Keratinocyte (primary cell): ENCODE results near the gene A1BG. TPM values are rescaled to one million over a fixed set of nuclear protein-coding genes. Genes with fewer than 3 reads are reported as not detected.
A peak's percentile ranks its signal among the peaks of the same experiment; 100 is the strongest.
"Not testable (repeated sequence)": the region's sequence is repeated elsewhere in the genome, so short reads cannot be mapped to it uniquely, and the experiment has no call there.

Experiments
- DNase-seq: peaks from one replicate; pipeline ENCODE4 v3.0.0-alpha.2; 2011; ENCODE audit warnings: low read depth, missing footprints, low spot score
- FAIRE-seq: peaks from 2 replicates; lab custom pipeline; 2011; peaks lifted over from hg19 to GRCh38; lab: Jason Lieb, UNC
- H2AFZ ChIP-seq: 2 replicates; pipeline ENCODE4 v1.6.0; 2012; ENCODE audit warnings: low read length, control low read depth, inconsistent platforms; ENCODE audit not compliant: control insufficient read depth
- H3K27ac ChIP-seq: 2 replicates; pipeline ENCODE4 v1.5.1; 2011; ENCODE audit warnings: low read length; ENCODE audit not compliant: control insufficient read depth, insufficient read depth
- H3K27me3 ChIP-seq: 3 replicates; pipeline ENCODE4 v1.6.0; 2011; ENCODE audit warnings: low read length; ENCODE audit not compliant: control insufficient read depth, insufficient read depth; ENCODE audit errors: extremely low read depth
- H3K36me3 ChIP-seq, 2 experiments: 2 replicates in 1 of 2; 3 replicates in 1 of 2; pipeline ENCODE4 v1.5.1; 2011; ENCODE audit warnings: low read length in 2 of 2, mild to moderate bottlenecking in 1 of 2; ENCODE audit not compliant: control insufficient read depth in 2 of 2, insufficient read depth in 2 of 2; ENCODE audit errors: extremely low read depth in 1 of 2
- H3K4me1 ChIP-seq: 3 replicates; pipeline ENCODE4 v1.5.1; 2011; ENCODE audit warnings: low read length; ENCODE audit not compliant: control insufficient read depth, insufficient read depth; ENCODE audit errors: extremely low read depth
- H3K4me2 ChIP-seq: 3 replicates; pipeline ENCODE4 v1.6.0; 2011; ENCODE audit warnings: low read depth, low read length; ENCODE audit not compliant: control insufficient read depth, insufficient read depth; ENCODE audit errors: extremely low read depth
- H3K4me3 ChIP-seq, 3 experiments: fragments of 200-600 bp in 1 of 3; sonication (generic) in 1 of 3; 2 replicates in 2 of 3; 3 replicates in 1 of 3; pipeline ENCODE4 v1.5.1; 2011 to 2016; ENCODE audit warnings: low read length in 3 of 3, mild to moderate bottlenecking in 3 of 3, control low read depth in 2 of 3, inconsistent platforms in 1 of 3, low read depth in 1 of 3, mixed read lengths in 1 of 3, mixed run types in 1 of 3, moderate library complexity in 1 of 3; ENCODE audit not compliant: control insufficient read depth in 2 of 3, insufficient read depth in 2 of 3; ENCODE audit errors: extremely low read depth in 1 of 3
- H3K79me2 ChIP-seq: 2 replicates; pipeline ENCODE4 v1.6.0; 2012; ENCODE audit warnings: low read length; ENCODE audit not compliant: control insufficient read depth, insufficient read depth
- H3K9ac ChIP-seq: 3 replicates; pipeline ENCODE4 v1.6.0; 2011; ENCODE audit warnings: low read length; ENCODE audit not compliant: control insufficient read depth, insufficient read depth; ENCODE audit errors: extremely low read depth
- H3K9me1 ChIP-seq: 3 replicates; pipeline ENCODE4 v1.6.0; 2011; ENCODE audit warnings: low read length; ENCODE audit not compliant: control insufficient read depth, insufficient read depth; ENCODE audit errors: extremely low read depth
- H3K9me3 ChIP-seq: 2 replicates; pipeline ENCODE4 v1.5.1; 2012; ENCODE audit warnings: low read depth, low read length; ENCODE audit not compliant: control insufficient read depth
- H4K20me1 ChIP-seq: 3 replicates; pipeline ENCODE4 v1.6.0; 2011; ENCODE audit warnings: low read length; ENCODE audit not compliant: control insufficient read depth, insufficient read depth; ENCODE audit errors: extremely low read depth
- CTCF ChIP-seq, 3 experiments: IDR thresholded peaks in 1 of 3; conservative IDR thresholded peaks in 1 of 3; optimal IDR thresholded peaks in 1 of 3; 2 replicates in 2 of 3; 3 replicates in 1 of 3; pipeline versions ENCODE3 to v1.5.1; 2011; ENCODE audit warnings: low read length in 3 of 3, mild to moderate bottlenecking in 3 of 3, moderate library complexity in 2 of 3, control low read depth in 1 of 3, inconsistent platforms in 1 of 3; ENCODE audit not compliant: insufficient read depth in 2 of 3; ENCODE audit errors: extremely low read depth in 1 of 3
- EZH2 ChIP-seq: IDR thresholded peaks from one replicate; pipeline ENCODE4 v1.6.1; 2012; ENCODE audit warnings: inconsistent platforms, mild to moderate bottlenecking, low read length, moderate library complexity
- dilution Hi-C: fragments of 300-500 bp; cut with MboI; formaldehyde crosslinking; loops from one replicate; pipeline ENCODE4 v1.7.0; 2020; ENCODE audit warnings: low sequenced_read_pairs; ENCODE audit not compliant: extremely low pct_ligation_motif_present
- polyA plus RNA-seq, 5 experiments: library from polyadenylated mRNA; depleted of rRNA in 3 of 5; stranded (reverse) in 3 of 5; stranded (forward) in 1 of 5; unstranded in 1 of 5; fragments of >200 nt; gene quantifications; 1 replicate in 1 of 5; 2 replicates in 3 of 5; 3 replicates in 1 of 5; pipeline versions ENCODE4 v1.2.1 to v1.2.3, GENCODE V29; 2011 to 2012; ENCODE audit warnings: missing spikeins in 2 of 5, low read depth in 1 of 5, low replicate concordance in 1 of 5

A1BG gene
- polyA plus RNA-seq, 1 donor (not counting 4 experiments of a cell fraction or from before 2014, with no cell fraction given), result 1.4 TPM

DNA sequence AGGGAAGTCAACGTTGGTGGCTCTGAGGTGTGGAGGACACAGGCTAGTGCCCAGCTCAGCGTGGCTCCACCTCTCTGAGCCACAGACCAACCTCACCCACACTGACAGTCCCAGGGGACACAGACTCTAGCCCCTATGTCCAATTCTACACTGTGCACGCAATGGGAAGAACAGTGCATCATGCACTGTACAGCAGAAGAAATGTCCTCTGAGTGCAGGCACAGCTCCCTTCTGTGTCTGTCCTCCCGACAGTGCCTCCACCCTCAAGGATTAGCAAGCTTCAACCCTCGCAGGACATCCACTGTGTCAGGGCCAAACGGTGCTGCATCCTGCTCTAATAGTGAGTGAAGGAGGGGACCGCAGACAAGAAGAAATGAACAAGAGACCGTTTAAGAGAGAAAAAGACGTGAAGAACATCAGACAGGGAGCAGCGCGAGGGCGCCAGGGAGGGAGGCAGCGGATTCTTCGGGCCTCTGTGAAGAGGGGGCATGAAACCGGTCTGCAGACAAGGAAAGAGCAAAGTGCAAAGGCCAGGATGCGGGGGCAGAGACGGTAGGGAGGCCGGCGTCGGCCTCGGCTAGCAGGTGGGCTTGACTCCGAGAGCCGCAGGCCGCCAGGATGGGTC, 26.9 kb upstream of the A1BG start:
- FAIRE-seq, result no peak

DNA sequence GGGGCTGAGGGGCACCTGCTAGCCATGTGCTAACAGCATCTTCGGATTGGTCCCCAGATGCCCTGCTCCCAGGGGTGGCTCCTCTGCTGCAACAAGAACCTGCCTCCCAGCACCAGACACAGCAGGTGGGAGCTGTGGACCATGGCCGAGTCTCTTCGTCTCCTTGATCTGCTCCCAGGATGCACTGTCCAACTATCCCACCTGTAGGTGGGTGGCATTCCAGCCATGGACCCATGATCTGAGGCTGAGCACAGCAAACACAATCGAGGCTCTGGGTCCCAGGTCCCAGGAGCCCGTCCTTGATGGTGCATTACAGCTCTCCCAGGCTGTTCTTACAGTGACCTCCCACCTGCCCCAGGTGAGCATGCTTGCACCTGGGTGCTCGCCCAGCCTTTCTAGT, 26.0 kb upstream of the A1BG start:
- no peaks in the 10 kb centered on the region for H3K36me3 ChIP-seq
- H3K9me1 ChIP-seq, result no peaks in the 10 kb centered on the region
- no peak for DNase-seq
- no peak for FAIRE-seq
- dilution Hi-C loops, result no loop called here
- no peaks in the 10 kb centered on the region for H3K27me3 ChIP-seq
- no peak overlapping the region for H3K4me3 ChIP-seq
- H3K9me3 ChIP-seq, result no peaks in the 10 kb centered on the region
- no peak overlapping the region for H2AFZ ChIP-seq
- H3K79me2 ChIP-seq, result peaks cover 13% of the 10 kb centered on the region
- peaks cover 13% of the 10 kb centered on the region for H3K4me1 ChIP-seq
- H3K27ac ChIP-seq, result no peak overlapping the region
- no peak overlapping the region for H3K9ac ChIP-seq
- H3K4me2 ChIP-seq, result peak overlapping the region; percentile 94
- TF ChIP-seq CTCF (optimal IDR thresholded peaks at IDR 0.05 in 1 of 3, IDR thresholded peaks at IDR 0.05 in 1 of 3, conservative IDR thresholded peaks at IDR 0.05 in 1 of 3; ENCODE audit: extremely low read depth in 1 of 3, insufficient read depth in 2 of 3, low read length in 3 of 3) (no peak), EZH2 (no peak)
- H4K20me1 ChIP-seq, result no peaks in the 10 kb centered on the region

More for the DNA sequence above, 26.9 kb upstream of the A1BG start:
- Histone ChIP-seq H4K20me1 (no peaks in the 10 kb centered on the region), H3K27me3 (no peaks in the 10 kb centered on the region), H3K4me2 (peak overlapping the region; percentile 94), H3K4me3 (peak overlapping the region; percentile 72 to 79 (median 73)), H3K9ac (peak overlapping the region; percentile 75), H2AFZ (peak overlapping the region; percentile 95), H3K36me3 (no peaks in the 10 kb centered on the region), H3K9me3 (no peaks in the 10 kb centered on the region), H3K4me1 (peaks cover 13% of the 10 kb centered on the region), H3K9me1 (no peaks in the 10 kb centered on the region), H3K79me2 (peaks cover 13% of the 10 kb centered on the region), H3K27ac (peak overlapping the region; percentile 72)
- TF ChIP-seq EZH2, result no peak
- no peak for TF ChIP-seq CTCF (optimal IDR thresholded peaks at IDR 0.05 in 1 of 3, IDR thresholded peaks at IDR 0.05 in 1 of 3, conservative IDR thresholded peaks at IDR 0.05 in 1 of 3; ENCODE audit: extremely low read depth in 1 of 3, insufficient read depth in 2 of 3, low read length in 3 of 3)
- no peak for DNase-seq
- dilution Hi-C loops, result no loop called here

DNA sequence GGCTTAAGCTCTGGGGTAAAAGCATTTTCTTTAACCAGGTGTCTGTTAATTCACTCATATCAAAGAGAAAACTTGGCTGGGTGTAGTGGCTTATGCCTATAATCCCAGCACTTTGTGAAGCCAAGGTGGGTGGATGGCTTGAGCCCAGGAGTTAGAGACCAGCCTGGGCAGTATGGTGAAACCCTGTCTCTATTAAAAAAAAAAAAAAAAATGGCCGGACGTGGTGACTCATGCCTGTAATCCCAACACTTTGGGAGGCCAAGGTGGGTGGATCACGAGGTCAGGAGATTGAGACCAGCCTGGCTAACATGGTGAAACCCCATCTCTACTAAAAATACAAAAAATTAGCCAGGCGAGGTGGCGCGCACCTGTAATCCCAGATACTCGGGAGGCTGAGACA, 23.4 kb upstream of the A1BG start:
- H2AFZ ChIP-seq, H3K36me3 ChIP-seq, H3K79me2 ChIP-seq, H3K27ac ChIP-seq, H3K4me1 ChIP-seq, H4K20me1 ChIP-seq, H3K4me3 ChIP-seq, H3K4me2 ChIP-seq, H3K9ac ChIP-seq, FAIRE-seq, DNase-seq, H3K9me3 ChIP-seq, dilution Hi-C loops, H3K27me3 ChIP-seq, H3K9me1 ChIP-seq: not testable (repeated sequence)
